C1 segment of cervical spinal cord (tissue), 14 donors: Measurements from ENCODE around the gene NEU1.
"Not testable (repeated sequence)": the region's sequence is repeated elsewhere in the genome, so short reads cannot be mapped to it uniquely, and the experiment has no call there.

ENCODE experiments used
- DNase-seq, 14 donors: peaks; one replicate each; lab custom pipeline; 2025; lab: John Stamatoyannopoulos, UW

Gene NEU1

DNA sequence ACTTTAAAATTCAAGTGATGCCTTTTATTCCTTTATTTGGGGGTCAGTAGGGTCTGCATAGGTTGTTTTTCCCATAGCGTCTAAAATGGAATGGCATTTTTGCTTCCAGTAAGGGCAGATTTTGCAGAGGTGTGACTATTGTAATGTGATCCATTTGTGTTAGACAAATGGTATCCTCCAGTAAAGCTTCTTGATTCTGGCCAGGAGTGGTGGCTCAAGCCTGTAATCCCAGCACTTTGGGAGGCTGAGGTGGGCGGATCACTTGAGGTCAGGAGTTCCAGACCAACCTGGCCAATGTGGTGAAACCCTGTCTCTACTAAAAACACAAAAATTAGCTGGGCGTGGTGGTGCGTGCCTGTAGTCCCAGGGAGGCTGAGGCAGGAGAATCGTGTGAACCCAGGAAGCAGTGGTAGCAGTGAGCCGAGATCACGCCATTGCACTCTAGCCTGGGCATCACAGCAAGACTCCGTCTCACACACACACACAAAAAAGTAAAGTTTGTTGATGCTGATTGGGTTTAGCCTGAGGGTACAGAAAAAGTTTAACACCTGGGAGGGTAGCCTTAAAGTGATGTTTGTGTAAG is 44.6 kb downstream of the NEU1 start:
- peak in 8 of 14 donors; percentile 37 to 75 (median 55) for DNase-seq

DNA sequence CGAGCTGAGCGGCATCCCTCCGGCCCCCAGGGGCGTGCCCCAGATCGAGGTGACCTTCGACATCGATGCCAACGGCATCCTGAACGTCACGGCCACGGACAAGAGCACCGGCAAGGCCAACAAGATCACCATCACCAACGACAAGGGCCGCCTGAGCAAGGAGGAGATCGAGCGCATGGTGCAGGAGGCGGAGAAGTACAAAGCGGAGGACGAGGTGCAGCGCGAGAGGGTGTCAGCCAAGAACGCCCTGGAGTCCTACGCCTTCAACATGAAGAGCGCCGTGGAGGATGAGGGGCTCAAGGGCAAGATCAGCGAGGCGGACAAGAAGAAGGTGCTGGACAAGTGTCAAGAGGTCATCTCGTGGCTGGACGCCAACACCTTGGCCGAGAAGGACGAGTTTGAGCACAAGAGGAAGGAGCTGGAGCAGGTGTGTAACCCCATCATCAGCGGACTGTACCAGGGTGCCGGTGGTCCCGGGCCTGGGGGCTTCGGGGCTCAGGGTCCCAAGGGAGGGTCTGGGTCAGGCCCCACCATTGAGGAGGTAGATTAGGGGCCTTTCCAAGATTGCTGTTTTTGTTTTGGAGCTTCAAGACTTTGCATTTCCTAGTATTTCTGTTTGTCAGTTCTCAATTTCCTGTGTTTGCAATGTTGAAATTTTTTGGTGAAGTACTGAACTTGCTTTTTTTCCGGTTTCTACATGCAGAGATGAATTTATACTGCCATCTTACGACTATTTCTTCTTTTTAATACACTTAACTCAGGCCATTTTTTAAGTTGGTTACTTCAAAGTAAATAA is 45.3 kb downstream of the NEU1 start:
- DNase-seq, result peak in 11 of 14 donors; percentile 22 to 82 (median 42)

DNA sequence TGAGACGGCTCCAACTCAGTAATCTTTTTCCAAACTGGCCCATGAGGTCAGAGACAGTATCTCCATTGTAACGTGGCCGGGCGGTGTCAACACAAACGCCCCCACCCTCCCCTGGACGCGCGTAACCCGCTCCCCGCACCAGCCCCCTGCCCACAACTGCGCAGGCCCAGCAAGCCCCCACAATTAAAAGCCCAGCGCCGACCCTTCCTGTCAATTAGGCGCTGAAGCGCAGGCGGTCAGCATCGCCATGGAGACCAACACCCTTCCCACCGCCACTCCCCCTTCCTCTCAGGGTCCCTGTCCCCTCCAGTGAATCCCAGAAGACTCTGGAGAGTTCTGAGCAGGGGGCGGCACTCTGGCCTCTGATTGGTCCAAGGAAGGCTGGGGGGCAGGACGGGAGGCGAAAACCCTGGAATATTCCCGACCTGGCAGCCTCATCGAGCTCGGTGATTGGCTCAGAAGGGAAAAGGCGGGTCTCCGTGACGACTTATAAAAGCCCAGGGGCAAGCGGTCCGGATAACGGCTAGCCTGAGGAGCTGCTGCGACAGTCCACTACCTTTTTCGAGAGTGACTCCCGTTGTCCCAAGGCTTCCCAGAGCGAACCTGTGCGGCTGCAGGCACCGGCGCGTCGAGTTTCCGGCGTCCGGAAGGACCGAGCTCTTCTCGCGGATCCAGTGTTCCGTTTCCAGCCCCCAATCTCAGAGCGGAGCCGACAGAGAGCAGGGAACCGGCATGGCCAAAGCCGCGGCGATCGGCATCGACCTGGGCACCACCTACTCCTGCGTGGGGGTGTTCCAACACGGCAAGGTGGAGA is 47.4 kb downstream of the NEU1 start, which contains the start of the genes HSPA1A and HSPA1L:
Gene HSPA1A, plus strand, starts transcription at position 519 of the 814 bp plus-strand sequence. Its CDS starts 214 bp downstream, at position 733.
Gene HSPA1L, minus strand, starts transcription at position 259 of the 814 bp plus-strand sequence. CDS start 3,311 bp downstream, outside the sequence.
- DNase-seq, result peak; percentile 89 to 100 (median 98)

DNA sequence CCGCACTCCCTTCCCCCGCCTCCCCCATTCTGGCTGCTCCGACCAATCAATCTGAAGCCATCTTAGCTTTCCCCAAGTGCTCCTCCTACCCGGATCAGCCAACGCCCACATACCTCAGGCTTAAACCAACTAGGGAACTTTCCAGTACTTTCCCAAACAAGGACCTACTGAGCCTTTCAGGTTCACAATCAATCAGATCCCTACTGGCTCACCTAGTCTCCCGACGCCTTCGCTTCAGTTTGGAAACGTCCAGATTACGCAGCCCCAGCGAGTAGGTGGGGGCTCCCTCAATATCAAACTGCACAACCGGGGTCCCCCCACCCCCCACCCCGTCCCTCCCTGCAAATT is 48.0 kb downstream of the NEU1 start:
- DNase-seq, result peak; percentile 55 to 97 (median 92)

DNA sequence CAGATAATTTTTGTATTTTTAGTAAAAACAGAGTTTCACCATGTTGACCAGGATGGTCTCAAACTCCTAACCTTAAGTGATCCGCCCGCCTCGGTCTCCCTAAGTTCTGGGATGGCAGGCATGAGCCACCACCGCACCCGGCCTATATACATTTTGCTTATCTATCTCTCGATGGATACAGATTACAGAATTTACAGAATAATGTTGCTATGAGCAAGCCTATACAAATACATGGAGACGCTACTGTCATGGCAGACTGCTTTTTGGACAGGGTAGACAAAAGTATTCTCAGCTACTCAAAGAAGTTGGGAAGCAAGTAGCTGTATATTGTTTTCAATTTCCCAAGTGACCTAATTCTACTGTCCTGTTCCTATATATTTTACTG is 49.2 kb downstream of the NEU1 start:
- no peak for DNase-seq

DNA sequence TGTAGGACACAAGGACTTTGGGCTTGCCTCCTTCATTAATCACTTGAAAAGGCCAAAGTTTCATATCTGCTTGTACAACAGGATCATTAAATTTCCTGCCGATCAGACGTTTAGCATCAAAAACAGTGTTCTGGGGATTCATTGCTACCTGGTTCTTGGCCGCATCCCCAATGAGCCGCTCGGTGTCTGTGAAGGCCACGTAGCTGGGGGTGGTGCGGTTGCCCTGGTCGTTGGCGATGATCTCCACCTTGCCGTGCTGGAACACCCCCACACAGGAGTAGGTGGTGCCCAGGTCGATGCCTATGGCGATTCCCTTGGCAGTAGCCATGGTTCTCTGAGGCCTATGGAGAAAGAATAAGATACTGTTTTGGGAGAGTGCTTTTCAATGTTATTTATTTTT is 51.0 kb downstream of the NEU1 start:
- DNase-seq, result no peak

DNA sequence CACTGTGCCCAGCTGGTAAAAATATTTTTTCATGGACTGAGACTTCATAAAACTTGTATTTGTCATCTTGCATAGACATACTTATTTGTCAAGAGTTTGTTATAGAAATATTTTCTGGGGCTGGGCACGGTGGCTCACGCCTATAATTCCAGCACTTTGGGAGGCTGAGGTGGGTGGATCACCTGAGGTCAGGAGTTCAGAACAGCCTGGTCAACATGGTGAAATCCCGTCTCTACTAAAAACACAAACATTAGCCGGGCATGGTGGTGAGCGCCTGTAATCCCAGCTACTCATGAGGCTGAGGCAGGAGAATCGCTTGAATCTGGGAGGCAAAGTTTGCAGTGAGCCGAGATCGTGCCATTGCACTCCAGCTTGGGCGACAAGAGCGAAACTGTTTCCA is 54.0 kb downstream of the NEU1 start:
- not testable (repeated sequence) for DNase-seq
